GM12878 (cell line): ENCODE measurements around the gene FHOD3. TPM values are rescaled to one million over a fixed set of nuclear protein-coding genes. Genes with fewer than 3 reads are reported as not detected.

Experiments
- ATAC-seq: fragments of 200-7000 bp; cut with Tn5 transposase; 3 replicates; pipeline ENCODE4 v1.9.1; 2020; ENCODE audit warnings: mild to moderate bottlenecking, moderate library complexity
- BruUV-seq: library from RNA; stranded (reverse); fragments of 400-500 nt; replicated peaks from 2 replicates; lab custom pipeline; 2021; lab: Mats Ljungman, UMichigan
- CTCF ChIA-PET: fragments of 300-600 bp; sonication (Branson Sonifier 250); formaldehyde crosslinking; extraction: SDS; loops from one replicate; lab custom pipeline; 2021; ENCODE audit warnings: inconsistent platforms; lab: Yijun Ruan, JAX
- POLR2A ChIA-PET: fragments of 350-600 bp; formaldehyde crosslinking; extraction: SDS; loops from one replicate; lab custom pipeline; 2021; ENCODE audit warnings: inconsistent platforms; lab: Charles Lee
- RAD21 ChIA-PET: fragments of 300-600 bp; sonication (Branson Sonifier 250); formaldehyde crosslinking; loops from one replicate; lab custom pipeline; 2023; ENCODE audit warnings: antibody characterized with exemption; ENCODE audit not compliant: unreplicated experiment; lab: Charles Lee
- SMC1A ChIA-PET: fragments of 300-600 bp; sonication (Branson Sonifier 250); formaldehyde crosslinking; loops from one replicate; lab custom pipeline; 2023; ENCODE audit not compliant: unreplicated experiment, uncharacterized antibody; lab: Charles Lee
- DNase-seq: peaks from one replicate; pipeline ENCODE4 v3.0.0-alpha.2; 2011; ENCODE audit warnings: low read depth, low spot score
- FAIRE-seq: peaks from 3 replicates; lab custom pipeline; 2011; peaks lifted over from hg19 to GRCh38; lab: Jason Lieb, UNC
- H2AFZ ChIP-seq: 2 replicates; pipeline ENCODE4 v1.6.0; 2011; ENCODE audit warnings: low read depth, low read length, control low read depth; ENCODE audit not compliant: control insufficient read depth
- H3K27ac ChIP-seq: 2 replicates; pipeline ENCODE4 v1.5.1; 2011; ENCODE audit warnings: control low read depth; ENCODE audit not compliant: control insufficient read depth, insufficient read depth
- H3K27me3 ChIP-seq, 2 experiments: replicated peaks in 1 of 2; 2 replicates each; pipeline versions ENCODE4 v1.6.0 to v1.6.1; 2011; ENCODE audit warnings: low read length in 1 of 2; ENCODE audit not compliant: control insufficient read depth in 2 of 2, insufficient read depth in 2 of 2
- H3K36me3 ChIP-seq, 2 experiments: 2 replicates each; pipeline ENCODE4 v1.5.1; 2011; ENCODE audit warnings: low read length in 1 of 2; ENCODE audit not compliant: control insufficient read depth in 2 of 2, insufficient read depth in 2 of 2
- H3K4me1 ChIP-seq: 2 replicates; pipeline ENCODE4 v1.6.1; 2011; ENCODE audit warnings: mild to moderate bottlenecking, low read length, moderate library complexity, mixed read lengths; ENCODE audit not compliant: control insufficient read depth, insufficient read depth
- H3K4me2 ChIP-seq: 2 replicates; pipeline ENCODE4 v1.6.0; 2011; ENCODE audit warnings: control low read depth; ENCODE audit not compliant: control insufficient read depth, insufficient read depth
- H3K4me3 ChIP-seq: fragments of 200-600 bp; sonication (generic); 2 replicates; pipeline ENCODE4 v1.5.1; 2016
- H3K79me2 ChIP-seq: 2 replicates; pipeline ENCODE4 v1.6.0; 2011; ENCODE audit warnings: low read length; ENCODE audit not compliant: control insufficient read depth, insufficient read depth
- H3K9ac ChIP-seq: 2 replicates; pipeline ENCODE4 v1.8.0; 2011; ENCODE audit warnings: low read length, control low read depth, mixed read lengths; ENCODE audit not compliant: control insufficient read depth, insufficient read depth
- H3K9me3 ChIP-seq: replicated peaks from 3 replicates; pipeline ENCODE4 v1.5.1; 2011; ENCODE audit warnings: mild to moderate bottlenecking, low read length; ENCODE audit not compliant: control insufficient read depth, insufficient read depth
- H4K20me1 ChIP-seq: 2 replicates; pipeline ENCODE4 v1.6.0; 2011; ENCODE audit not compliant: control insufficient read depth, insufficient read depth
- BRCA1 ChIP-seq: IDR thresholded peaks from 2 replicates; pipeline ENCODE4 v1.6.1; 2011; ENCODE audit warnings: low read depth, low read length, improper control_type of control experiment
- NR2C1 ChIP-seq: fragments of 450-650 bp; IDR thresholded peaks from 2 replicates; pipeline ENCODE4 v1.6.1; 2017; ENCODE audit warnings: antibody characterized with exemption, mild to moderate bottlenecking, moderate library complexity
- SPI1 ChIP-seq: IDR thresholded peaks from 2 replicates; pipeline ENCODE4 v1.6.1; 2011; ENCODE audit warnings: low read depth, mild to moderate bottlenecking, low read length, moderate library complexity, borderline replicate concordance; ENCODE audit not compliant: insufficient read depth
- YY1 ChIP-seq: IDR thresholded peaks from 2 replicates; pipeline ENCODE4 v1.6.1; 2011; ENCODE audit warnings: low read depth, mild to moderate bottlenecking, low read length
- WGBS: methylation state at CpG from one replicate; pipeline ENCODE4 v1.1.6; 2016; ENCODE audit warnings: low lambda C conversion rate; ENCODE audit not compliant: insufficient replicate concordance, insufficient coverage; ENCODE audit errors: missing lambda C conversion rate; 5-methylcytosine and 5-hydroxymethylcytosine counted together
- in situ Hi-C: fragments of 300-500 bp; cut with MboI; formaldehyde crosslinking; loops from 9 replicates; pipeline ENCODE4 v1.14.3; 2018; ENCODE audit warnings: mixed read lengths
- intact Hi-C: fragments of 100-400 bp; cut with micrococcal nuclease; formaldehyde crosslinking; loops from one replicate; pipeline ENCODE4 v1.14.2; 2022; ENCODE audit not compliant: unreplicated experiment
- polyA plus RNA-seq, 11 experiments: library from polyadenylated mRNA; depleted of rRNA in 4 of 11; unstranded in 6 of 11; stranded (reverse) in 5 of 11; fragments of >200 nt; fragmentation: Nextera tagmentation in 4 of 11; fragmentation: Illumina TruSeq in 1 of 11; extraction: Ambion mirVana in 4 of 11; extraction: Trizol in 1 of 11; gene quantifications; 1 replicate in 1 of 11; 2 replicates in 10 of 11; pipeline versions ENCODE4 v1.2.1 to v1.2.3, GENCODE V29; 2011 to 2016; ENCODE audit warnings: inconsistent platforms in 2 of 11, missing spikeins in 2 of 11, low read depth in 1 of 11
- total RNA-seq, 4 experiments: library from RNA; depleted of rRNA in 3 of 4; stranded (reverse); fragments of >200 nt in 3 of 4; fragmentation: Illumina TruSeq in 1 of 4; extraction: Trizol in 1 of 4; gene quantifications; 2 replicates each; pipeline versions ENCODE4 v1.2.1 to v1.2.3, GENCODE V29; 2013 to 2021

FHOD3 gene
- total and polyA plus RNA-seq, 10 of the 15 experiments (the other 5 are each of a cell fraction or from before 2014, with no cell fraction given) = 0.77 to 26.7 (median 10.4) TPM

GRCh38 chr18:36576339-36576738, 278.8 kb downstream of the FHOD3 start:
- Histone ChIP-seq H3K4me3 (no peak overlapping the region), H3K4me2 (no peak overlapping the region), H3K27ac (no peak overlapping the region), H3K27me3 (no peaks in the 10 kb centered on the region), H3K9ac (no peak overlapping the region)
- intact Hi-C loops = loop anchor here (10.0 kb wide), 1 partner anchor 482 kb away; no protein-coding TSS in a partner anchor
- no TSS peak for BruUV-seq
- WGBS = 29% methylated on average over 2 of the region's 2 CpGs
- POLR2A ChIA-PET = no interaction called here
- TF ChIP-seq NR2C1 (0 out of 2 replicates have a peak, but pooled peaks have one; percentile 19), BRCA1 (no peak)
- TF ChIP-seq, all 136 proteins: peak for 1
- no peaks in the 10 kb centered on the region for H3K79me2 ChIP-seq
- H3K36me3 ChIP-seq = no peaks in the 10 kb centered on the region; a peak in 2 of 4 replicates
- no peak overlapping the region for H2AFZ ChIP-seq
- ATAC-seq (no peak), FAIRE-seq (no peak), DNase-seq (no peak)
- H3K9me3 ChIP-seq = peaks cover 2% of the 10 kb centered on the region; the same call in 2 of the 3 replicates
- H4K20me1 ChIP-seq = no peaks in the 10 kb centered on the region
- ChIA-PET SMC1A (interaction anchor here (0.5 to 1.9 kb wide), 14 partner anchors 8 to 293 kb away, joined by 3 to 9 read pairs (median 4); no protein-coding TSS in a partner anchor), CTCF (interaction anchor here (1.3 kb wide), 1 partner anchor 121 kb away, joined by 4 read pairs; no protein-coding TSS in a partner anchor), RAD21 (interaction anchor here (1.5 kb wide), 1 partner anchor 16 kb away, joined by 3 read pairs; no protein-coding TSS in a partner anchor)
- H3K4me1 ChIP-seq = peaks cover 4% of the 10 kb centered on the region
- in situ Hi-C loops = loop anchor here (10.0 kb wide), 1 partner anchor 482 kb away; no protein-coding TSS in a partner anchor

GRCh38 chr18:36578871-36579710, 281.6 kb downstream of the FHOD3 start:
- ATAC-seq (no peak), DNase-seq (no peak), FAIRE-seq (peak; percentile 35)
- TF ChIP-seq SPI1 = no peak
- TF ChIP-seq YY1 = no peak
- H3K27ac ChIP-seq = no peak overlapping the region
- in situ Hi-C loops (loop anchor here (10.0 kb wide), 1 partner anchor 484 kb away; no protein-coding TSS in a partner anchor), intact Hi-C loops (loop anchor here (10.0 kb wide), 1 partner anchor 484 kb away; no protein-coding TSS in a partner anchor)
- no peaks in the 10 kb centered on the region for H3K27me3 ChIP-seq
- ChIA-PET POLR2A (no interaction called here), SMC1A (interaction anchor here (1.2 kb wide), 1 partner anchor 294 kb away, joined by 3 read pairs; no protein-coding TSS in a partner anchor), RAD21 (no interaction called here), CTCF (no interaction called here)
- H3K4me1 ChIP-seq = peaks cover 8% of the 10 kb centered on the region
- H3K9me3 ChIP-seq = peaks cover 2% of the 10 kb centered on the region; the same call in 2 of the 3 replicates
- H4K20me1 ChIP-seq = no peaks in the 10 kb centered on the region
- WGBS = 0% methylated on average over 2 of the region's 2 CpGs
- BruUV-seq = no TSS peak
- no peak overlapping the region for H2AFZ ChIP-seq
- H3K79me2 ChIP-seq = no peaks in the 10 kb centered on the region
- H3K4me2 ChIP-seq = no peak overlapping the region
- H3K36me3 ChIP-seq = no peaks in the 10 kb centered on the region; a peak in 2 of 4 replicates
- H3K4me3 ChIP-seq = no peak overlapping the region
- no peak overlapping the region for H3K9ac ChIP-seq
